ENCODE data around the gene IRAK2. TPM values are rescaled to one million over a fixed set of nuclear protein-coding genes. Genes with fewer than 3 reads are reported as not detected.

Gene IRAK2
- total RNA-seq, 1 donor from 2014 or later = 2.0 TPM

DNA sequence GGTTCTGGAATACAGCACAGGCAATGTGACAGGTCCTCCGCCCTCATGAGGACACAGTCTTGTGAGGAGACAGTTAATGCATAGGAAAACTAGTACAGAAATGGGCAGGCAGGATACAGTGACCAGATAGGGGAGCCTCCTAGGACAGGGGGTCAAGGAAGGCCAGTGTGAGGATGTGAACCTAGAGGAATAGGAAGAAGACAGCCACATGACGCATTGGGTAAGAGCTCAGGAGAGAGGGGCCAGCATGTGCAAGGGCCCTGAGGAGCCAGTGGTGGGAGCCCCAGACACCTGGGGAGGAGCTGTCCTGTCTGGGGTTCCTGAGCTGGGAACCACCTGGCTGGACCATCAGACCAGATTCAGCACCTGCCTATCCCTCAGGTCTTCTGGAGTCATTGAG is 15.6 kb downstream of the IRAK2 start:
- H3K4me1 ChIP-seq = no peaks in the 10 kb centered on the region
- no peaks in the 10 kb centered on the region for H3K27me3 ChIP-seq (ENCODE audit: low read depth)
- no peak overlapping the region for H3K4me3 ChIP-seq
- TF ChIP-seq, protein P1, sequence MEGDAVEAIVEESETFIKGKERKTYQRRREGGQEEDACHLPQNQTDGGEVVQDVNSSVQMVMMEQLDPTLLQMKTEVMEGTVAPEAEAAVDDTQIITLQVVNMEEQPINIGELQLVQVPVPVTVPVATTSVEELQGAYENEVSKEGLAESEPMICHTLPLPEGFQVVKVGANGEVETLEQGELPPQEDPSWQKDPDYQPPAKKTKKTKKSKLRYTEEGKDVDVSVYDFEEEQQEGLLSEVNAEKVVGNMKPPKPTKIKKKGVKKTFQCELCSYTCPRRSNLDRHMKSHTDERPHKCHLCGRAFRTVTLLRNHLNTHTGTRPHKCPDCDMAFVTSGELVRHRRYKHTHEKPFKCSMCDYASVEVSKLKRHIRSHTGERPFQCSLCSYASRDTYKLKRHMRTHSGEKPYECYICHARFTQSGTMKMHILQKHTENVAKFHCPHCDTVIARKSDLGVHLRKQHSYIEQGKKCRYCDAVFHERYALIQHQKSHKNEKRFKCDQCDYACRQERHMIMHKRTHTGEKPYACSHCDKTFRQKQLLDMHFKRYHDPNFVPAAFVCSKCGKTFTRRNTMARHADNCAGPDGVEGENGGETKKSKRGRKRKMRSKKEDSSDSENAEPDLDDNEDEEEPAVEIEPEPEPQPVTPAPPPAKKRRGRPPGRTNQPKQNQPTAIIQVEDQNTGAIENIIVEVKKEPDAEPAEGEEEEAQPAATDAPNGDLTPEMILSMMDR (IDR thresholded peaks at IDR 0.05; ENCODE audit: borderline replicate concordance) = no peak
- no peak overlapping the region for H3K27ac ChIP-seq (replicated peaks)
- no peaks in the 10 kb centered on the region for H3K9me3 ChIP-seq (replicated peaks)
- no peaks in the 10 kb centered on the region for H3K36me3 ChIP-seq
- intact Hi-C loops (cut with micrococcal nuclease) = no loop called here
- no peak for DNase-seq

DNA sequence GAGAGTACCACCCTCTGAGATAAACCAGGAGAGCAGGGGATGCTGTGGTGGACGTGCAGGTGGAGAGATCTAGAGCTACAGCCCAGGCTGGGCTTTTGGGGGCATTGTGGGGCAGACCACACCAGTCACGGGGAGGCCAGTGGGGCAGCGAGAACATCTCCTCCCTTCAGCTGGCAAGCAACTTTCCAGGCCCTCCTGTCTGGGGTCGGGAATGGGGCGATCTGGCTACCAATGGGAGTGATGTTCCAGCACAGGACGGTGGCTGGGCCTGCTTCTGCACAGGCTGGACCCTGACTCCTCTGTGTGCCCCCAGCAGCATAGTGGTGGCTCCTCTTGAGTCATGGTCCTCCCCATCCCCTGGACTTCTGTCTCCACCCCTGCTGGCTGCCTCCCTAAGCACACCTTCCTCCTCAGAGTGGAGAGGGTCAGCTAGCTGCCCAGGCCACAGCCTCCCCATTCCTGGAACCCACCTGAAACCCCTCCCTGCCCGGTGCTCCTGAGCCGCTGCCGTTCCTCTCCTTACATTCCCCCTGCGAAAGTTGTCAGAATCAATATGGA is 16.1 kb downstream of the IRAK2 start:
- no peaks in the 10 kb centered on the region for H3K36me3 ChIP-seq
- no peak for DNase-seq
- H3K27ac ChIP-seq (replicated peaks) = no peak overlapping the region
- H3K4me3 ChIP-seq = no peak overlapping the region
- intact Hi-C loops (cut with micrococcal nuclease) = no loop called here
- no peaks in the 10 kb centered on the region for H3K9me3 ChIP-seq (replicated peaks)
- TF ChIP-seq, protein P1 (IDR thresholded peaks at IDR 0.05; ENCODE audit: borderline replicate concordance) = no peak
- peaks cover under 1% of the 10 kb centered on the region for H3K4me1 ChIP-seq
- H3K27me3 ChIP-seq (ENCODE audit: low read depth) = no peaks in the 10 kb centered on the region

DNA sequence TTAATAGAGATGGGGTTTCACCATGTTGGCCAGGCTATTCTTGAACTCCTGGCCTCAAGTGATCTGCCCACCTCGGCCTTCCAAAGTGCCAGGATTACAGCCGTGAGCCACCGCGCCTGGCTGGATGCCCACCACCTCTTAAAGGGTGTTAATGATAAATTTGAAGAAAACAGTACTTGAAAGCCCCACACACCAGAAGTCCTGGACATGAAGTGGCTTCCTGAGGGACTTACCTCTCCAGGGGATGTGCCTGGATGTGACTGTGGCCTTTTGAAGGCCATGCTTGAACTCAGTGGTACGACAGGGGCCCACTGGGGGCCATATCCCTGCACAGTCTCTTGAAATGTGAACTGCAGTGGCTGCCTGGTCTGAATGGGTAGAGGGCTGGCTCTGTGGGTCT is 18.2 kb downstream of the IRAK2 start:
- no peaks in the 10 kb centered on the region for H3K27me3 ChIP-seq (ENCODE audit: low read depth)
- TF ChIP-seq, protein P1 (IDR thresholded peaks at IDR 0.05; ENCODE audit: borderline replicate concordance) = no peak
- no peak overlapping the region for H3K27ac ChIP-seq (replicated peaks)
- no peaks in the 10 kb centered on the region for H3K9me3 ChIP-seq (replicated peaks)
- no peaks in the 10 kb centered on the region for H3K36me3 ChIP-seq
- DNase-seq = no peak
- no peak overlapping the region for H3K4me3 ChIP-seq
- peaks cover 17% of the 10 kb centered on the region for H3K4me1 ChIP-seq
- intact Hi-C loops (cut with micrococcal nuclease) = no loop called here

DNA sequence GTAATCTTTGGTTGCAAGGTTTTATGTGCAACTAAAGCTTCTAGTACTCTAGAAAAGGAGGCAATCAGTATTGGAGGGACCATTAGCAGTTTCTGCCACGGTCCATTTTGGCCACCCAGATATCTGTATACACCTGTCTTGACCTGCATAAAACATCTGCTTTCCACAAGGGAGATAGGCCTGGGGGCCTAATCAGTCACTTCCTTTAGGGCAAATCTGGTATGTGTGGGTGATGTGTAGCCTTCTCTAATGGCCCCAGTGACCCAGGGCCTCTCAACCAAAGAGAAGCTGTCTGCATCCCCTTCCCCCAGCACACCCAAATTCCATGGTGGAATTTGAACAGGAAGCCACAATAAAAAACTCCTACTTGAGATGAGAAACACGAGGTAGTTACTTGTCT is 19.5 kb downstream of the IRAK2 start:
- Histone ChIP-seq H3K9me3 (replicated peaks) (no peaks in the 10 kb centered on the region), H3K4me1 (peaks cover 23% of the 10 kb centered on the region), H3K4me3 (no peak overlapping the region), H3K27ac (replicated peaks) (no peak overlapping the region), H3K36me3 (no peaks in the 10 kb centered on the region), H3K27me3 (ENCODE audit: low read depth) (no peaks in the 10 kb centered on the region)
- DNase-seq = no peak
- TF ChIP-seq, protein P1 (IDR thresholded peaks at IDR 0.05; ENCODE audit: borderline replicate concordance) = no peak
- intact Hi-C loops (cut with micrococcal nuclease) = no loop called here

DNA sequence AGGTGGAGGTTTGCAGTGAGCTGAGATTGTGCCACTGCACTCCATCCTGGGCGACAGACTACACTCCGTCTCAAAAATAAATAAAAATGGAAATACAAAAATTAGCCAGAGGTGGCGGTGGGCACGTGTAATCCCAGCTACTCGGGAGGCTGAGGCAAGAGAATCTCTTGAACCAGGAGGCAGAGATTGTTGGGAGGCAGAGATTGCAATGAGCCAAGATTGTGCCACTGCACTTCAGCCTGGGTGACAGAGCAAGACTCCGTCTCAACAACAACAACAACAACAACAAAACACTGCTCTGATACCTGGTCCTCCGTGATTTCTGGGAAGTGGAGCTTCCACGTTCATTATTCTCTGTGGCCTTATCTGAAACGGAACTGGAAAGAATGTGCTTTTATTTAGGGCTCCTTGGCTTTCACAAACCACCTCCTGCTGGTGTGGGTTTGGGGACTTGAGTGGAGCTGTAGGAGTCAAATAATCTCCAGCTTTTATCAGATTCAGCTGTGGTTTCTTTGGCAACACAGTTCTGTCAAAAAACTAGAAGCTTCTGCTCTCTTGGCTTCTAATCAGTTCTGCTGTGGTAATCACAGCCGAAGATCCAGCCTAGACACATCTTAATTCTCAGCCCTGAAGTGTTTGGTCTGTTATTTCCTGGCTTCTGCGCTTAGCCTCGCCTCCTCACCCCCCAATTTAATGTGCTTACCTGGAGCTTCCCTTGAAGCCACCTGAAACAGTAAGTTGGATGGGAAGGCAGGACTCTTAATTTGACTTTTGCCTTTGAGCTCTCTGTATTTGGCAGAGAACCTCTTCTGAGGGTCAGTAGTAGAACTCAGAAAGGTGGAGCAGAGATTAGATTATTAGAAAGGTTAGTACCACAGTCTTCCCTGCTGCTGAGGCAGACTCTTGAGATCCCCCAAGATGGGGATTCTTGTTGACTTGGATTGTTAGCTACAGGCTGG is 21.4 kb downstream of the IRAK2 start:
- TF ChIP-seq, protein P1 (IDR thresholded peaks at IDR 0.05; ENCODE audit: borderline replicate concordance) = no peak
- Histone ChIP-seq H3K4me1 (peaks cover 42% of the 10 kb centered on the region), H3K27me3 (ENCODE audit: low read depth) (no peaks in the 10 kb centered on the region), H3K36me3 (no peaks in the 10 kb centered on the region), H3K27ac (replicated peaks) (peak overlapping the region; percentile 11), H3K4me3 (no peak overlapping the region), H3K9me3 (replicated peaks) (no peaks in the 10 kb centered on the region)
- intact Hi-C loops (cut with micrococcal nuclease) = no loop called here
- no peak for DNase-seq

Data from left ventricle myocardium inferior (tissue), 1 donor.